Testis (tissue), 3 donors: Measurements from ENCODE around the gene C2CD4B. TPM values are rescaled to one million over a fixed set of nuclear protein-coding genes. Genes with fewer than 3 reads are reported as not detected.

Experiments used
- DNase-seq: peaks from one replicate; pipeline ENCODE4 v3.0.0-alpha.2; 2019
- H3K27ac ChIP-seq, 2 donors: fragments of 200-600 bp; sonication (generic); one replicate each; pipeline ENCODE4 v1.5.1; 2019
- H3K27me3 ChIP-seq: fragments of 200-600 bp; sonication (generic); one replicate; pipeline ENCODE4 v1.5.1; 2019
- H3K36me3 ChIP-seq: fragments of 200-600 bp; sonication (generic); one replicate; pipeline ENCODE4 v1.5.1; 2017; ENCODE audit warnings: low read depth; ENCODE audit errors: missing control alignments
- H3K4me1 ChIP-seq: fragments of 200-600 bp; sonication (generic); one replicate; pipeline ENCODE4 v1.5.1; 2019
- H3K4me3 ChIP-seq, 2 donors: fragments of 200-600 bp; sonication (generic); one replicate each; pipeline ENCODE4 v1.5.1; 2017 to 2019
- H3K9me3 ChIP-seq: fragments of 200-600 bp; sonication (generic); one replicate; pipeline ENCODE4 v1.5.1; 2017
- POLR2A ChIP-seq: fragments of 450-650 bp; IDR thresholded peaks from one replicate; pipeline ENCODE4 v1.6.1; 2017; ENCODE audit warnings: antibody characterized with exemption, mild to moderate bottlenecking, moderate library complexity
- WGBS, 2 donors: methylation state at CpG; one replicate each; pipeline ENCODE4 v1.1.5; 2018; 5-methylcytosine and 5-hydroxymethylcytosine counted together
- intact Hi-C: fragments of 100-400 bp; cut with DNase I; formaldehyde crosslinking; loops from one replicate; pipeline ENCODE4 v1.15.1; 2023; ENCODE audit warnings: low total_unique reads
- polyA plus RNA-seq: library from polyadenylated mRNA; stranded (reverse); fragments of 350-450 nt; fragmentation: Illumina TruSeq; extraction: RNeasy Lipid Tissue Mini Kit (QIAGEN cat#74804); gene quantifications from one replicate; pipeline ENCODE4 v1.2.3, GENCODE V29; 2014; ENCODE audit warnings: low read depth, low replicate concordance; ENCODE audit not compliant: insufficient read depth
- total RNA-seq, 2 donors: library from RNA; depleted of rRNA; stranded (reverse); fragments of >200 nt; gene quantifications; one replicate each; pipeline ENCODE4 v1.2.3, GENCODE V29; 2016
- TF ChIP-seq, protein P1 (sequence below), 3 experiments: fragments of 450-650 bp in 2 of 3; fragments of 200-600 bp in 1 of 3; sonication (generic) in 1 of 3; IDR thresholded peaks; one replicate each; pipeline ENCODE4 v1.5.1; 2016 to 2019; ENCODE audit warnings: antibody characterized with exemption in 3 of 3, mild to moderate bottlenecking in 2 of 3, moderate library complexity in 1 of 3

Gene C2CD4B
- total and polyA plus RNA-seq, 3 donors from 2014 or later: 0.26 to 2.9 (median 2.7) TPM

DNA sequence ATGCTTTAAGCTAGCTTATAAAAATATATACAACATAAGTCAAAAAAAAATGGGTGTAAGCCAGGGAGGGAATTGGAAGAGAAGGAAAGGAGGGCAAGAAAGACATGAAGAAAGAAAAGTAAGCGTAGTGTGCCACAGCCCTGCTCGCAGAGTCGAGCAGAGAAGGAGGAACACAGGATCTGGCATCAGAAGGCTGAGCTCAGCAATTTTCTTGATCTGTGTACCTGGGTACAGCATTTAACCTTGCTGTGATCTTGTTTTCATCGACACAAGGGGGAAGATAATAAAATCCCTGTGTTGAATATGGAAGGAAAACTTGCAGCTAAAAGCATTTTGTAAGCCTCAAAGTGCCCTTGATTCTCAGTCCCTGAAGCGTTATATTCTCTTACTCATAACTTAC, 23.7 kb upstream of the C2CD4B start:
- 80 to 89% methylated on average over 5 of the region's 5 CpGs for WGBS, 2 donors
- Histone ChIP-seq H3K36me3 (no peaks in the 10 kb centered on the region), H3K4me3 (no peak overlapping the region), H3K27ac (no peak overlapping the region), H3K4me1 (no peaks in the 10 kb centered on the region), H3K27me3 (no peaks in the 10 kb centered on the region), H3K9me3 (no peaks in the 10 kb centered on the region)
- intact Hi-C loops: no loop called here
- DNase-seq: no peak
- no peak for TF ChIP-seq POLR2A
- TF ChIP-seq, protein P1, sequence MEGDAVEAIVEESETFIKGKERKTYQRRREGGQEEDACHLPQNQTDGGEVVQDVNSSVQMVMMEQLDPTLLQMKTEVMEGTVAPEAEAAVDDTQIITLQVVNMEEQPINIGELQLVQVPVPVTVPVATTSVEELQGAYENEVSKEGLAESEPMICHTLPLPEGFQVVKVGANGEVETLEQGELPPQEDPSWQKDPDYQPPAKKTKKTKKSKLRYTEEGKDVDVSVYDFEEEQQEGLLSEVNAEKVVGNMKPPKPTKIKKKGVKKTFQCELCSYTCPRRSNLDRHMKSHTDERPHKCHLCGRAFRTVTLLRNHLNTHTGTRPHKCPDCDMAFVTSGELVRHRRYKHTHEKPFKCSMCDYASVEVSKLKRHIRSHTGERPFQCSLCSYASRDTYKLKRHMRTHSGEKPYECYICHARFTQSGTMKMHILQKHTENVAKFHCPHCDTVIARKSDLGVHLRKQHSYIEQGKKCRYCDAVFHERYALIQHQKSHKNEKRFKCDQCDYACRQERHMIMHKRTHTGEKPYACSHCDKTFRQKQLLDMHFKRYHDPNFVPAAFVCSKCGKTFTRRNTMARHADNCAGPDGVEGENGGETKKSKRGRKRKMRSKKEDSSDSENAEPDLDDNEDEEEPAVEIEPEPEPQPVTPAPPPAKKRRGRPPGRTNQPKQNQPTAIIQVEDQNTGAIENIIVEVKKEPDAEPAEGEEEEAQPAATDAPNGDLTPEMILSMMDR (IDR thresholded peaks at IDR 0.05): no peak

GRCh38 chr15:62187910-62188309, 22.8 kb upstream of the C2CD4B start:
- H3K27ac ChIP-seq: no peak overlapping the region
- WGBS, 2 donors: 53 to 59% methylated on average over 1 of the region's 1 CpG
- intact Hi-C loops: no loop called here
- TF ChIP-seq, protein P1 (IDR thresholded peaks at IDR 0.05): no peak
- no peak for TF ChIP-seq POLR2A
- no peaks in the 10 kb centered on the region for H3K36me3 ChIP-seq
- H3K27me3 ChIP-seq: no peaks in the 10 kb centered on the region
- no peaks in the 10 kb centered on the region for H3K4me1 ChIP-seq
- DNase-seq: no peak
- H3K4me3 ChIP-seq: no peak overlapping the region
- no peaks in the 10 kb centered on the region for H3K9me3 ChIP-seq

GRCh38 chr15:62187425-62187824, 22.3 kb upstream of the C2CD4B start:
- DNase-seq: no peak
- TF ChIP-seq POLR2A: no peak
- TF ChIP-seq, protein P1 (IDR thresholded peaks at IDR 0.05): no peak
- 55 to 67% methylated on average over 5 of the region's 5 CpGs for WGBS, 2 donors
- no peaks in the 10 kb centered on the region for H3K27me3 ChIP-seq
- no peaks in the 10 kb centered on the region for H3K9me3 ChIP-seq
- no peak overlapping the region for H3K4me3 ChIP-seq
- H3K36me3 ChIP-seq: no peaks in the 10 kb centered on the region
- intact Hi-C loops: no loop called here
- H3K4me1 ChIP-seq: no peaks in the 10 kb centered on the region
- H3K27ac ChIP-seq: no peak overlapping the region

DNA sequence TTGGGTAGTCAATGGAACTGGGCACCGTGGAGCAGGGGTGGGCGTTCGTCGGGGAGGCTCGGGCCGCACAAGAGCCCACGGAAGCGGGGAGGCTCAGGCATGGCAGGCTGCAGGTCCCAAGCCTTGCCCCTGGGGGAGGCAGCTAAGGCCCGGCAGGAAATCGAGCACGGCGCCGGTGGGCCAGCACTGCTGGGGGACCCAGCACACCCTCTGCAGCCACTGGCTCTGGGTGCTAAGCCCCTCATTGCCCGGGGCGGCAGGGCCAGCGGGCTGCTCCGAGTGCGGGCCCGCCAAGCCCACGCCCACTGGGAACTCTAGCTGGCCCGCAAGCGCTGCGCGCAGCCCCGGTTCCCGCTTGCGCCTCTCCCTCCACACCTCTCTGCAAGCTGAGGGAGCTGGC, 21.5 kb upstream of the C2CD4B start:
- intact Hi-C loops: no loop called here
- H3K4me3 ChIP-seq: peak overlapping the region in 1 of 2 donors; percentile 24
- H3K9me3 ChIP-seq: no peaks in the 10 kb centered on the region
- no peaks in the 10 kb centered on the region for H3K36me3 ChIP-seq
- H3K27me3 ChIP-seq: no peaks in the 10 kb centered on the region
- no peak overlapping the region for H3K27ac ChIP-seq
- TF ChIP-seq, protein P1 (IDR thresholded peaks at IDR 0.05): no peak
- no peak for TF ChIP-seq POLR2A
- no peaks in the 10 kb centered on the region for H3K4me1 ChIP-seq
- 64 to 86% methylated on average over 6 to 27 of the region's 27 CpGs for WGBS, 2 donors
- DNase-seq: no peak

GRCh38 chr15:62183130-62183529, 18.0 kb upstream of the C2CD4B start:
- H3K36me3 ChIP-seq: no peaks in the 10 kb centered on the region
- H3K27me3 ChIP-seq: no peaks in the 10 kb centered on the region
- intact Hi-C loops: no loop called here
- no peaks in the 10 kb centered on the region for H3K9me3 ChIP-seq
- H3K4me1 ChIP-seq: no peaks in the 10 kb centered on the region
- TF ChIP-seq, protein P1 (IDR thresholded peaks at IDR 0.05): no peak
- TF ChIP-seq POLR2A: no peak
- no peak for DNase-seq
- H3K4me3 ChIP-seq: no peak overlapping the region
- no peak overlapping the region for H3K27ac ChIP-seq
